Epithelial cell of prostate (primary cell): ENCODE measurements around the gene KSR2.
A peak's percentile ranks its signal among the peaks of the same experiment; 100 is the strongest.
"Not testable (repeated sequence)": the region's sequence is repeated elsewhere in the genome, so short reads cannot be mapped to it uniquely, and the experiment has no call there.

ENCODE experiments used
- DNase-seq: peaks from one replicate; pipeline ENCODE4 v3.0.0-alpha.2; 2011; ENCODE audit warnings: low read depth, low spot score
- H3K27ac ChIP-seq: fragments of 450-650 bp; 2 replicates; pipeline ENCODE4 v1.5.1; 2017; ENCODE audit warnings: mild to moderate bottlenecking

The KSR2 gene

GRCh38 chr12:117662620-117663395 lies 306.0 kb downstream of the KSR2 start:
- DNase-seq: no peak
- no peak overlapping the region for H3K27ac ChIP-seq

- H3K27ac ChIP-seq: no peak overlapping the region
- DNase-seq: no peak
Observed at GRCh38 chr12:117662220-117662619, 306.6 kb downstream of the KSR2 start.

GRCh38 chr12:117661471-117661870 lies 307.3 kb downstream of the KSR2 start:
- no peak overlapping the region for H3K27ac ChIP-seq
- no peak for DNase-seq

DNA sequence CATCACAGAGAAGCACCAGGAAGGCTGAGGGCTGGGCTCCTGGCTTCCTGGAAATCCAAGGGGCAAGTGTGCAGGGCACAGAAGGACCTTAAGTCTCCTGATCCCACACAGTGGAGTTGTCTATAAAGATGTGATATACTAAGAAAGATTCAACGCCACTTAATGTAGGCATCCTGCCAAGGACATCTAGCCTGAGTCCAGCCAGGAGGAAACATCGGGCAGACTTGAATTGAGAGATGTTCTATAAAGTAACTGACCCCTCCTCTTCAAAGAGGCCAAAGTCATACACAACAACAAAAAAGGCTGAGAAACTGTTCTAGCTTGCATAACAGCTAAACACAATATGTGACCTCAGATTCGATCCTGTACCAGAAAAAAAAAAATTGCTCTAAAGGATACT lies 307.9 kb downstream of the KSR2 start:
- no peak for DNase-seq

DNA sequence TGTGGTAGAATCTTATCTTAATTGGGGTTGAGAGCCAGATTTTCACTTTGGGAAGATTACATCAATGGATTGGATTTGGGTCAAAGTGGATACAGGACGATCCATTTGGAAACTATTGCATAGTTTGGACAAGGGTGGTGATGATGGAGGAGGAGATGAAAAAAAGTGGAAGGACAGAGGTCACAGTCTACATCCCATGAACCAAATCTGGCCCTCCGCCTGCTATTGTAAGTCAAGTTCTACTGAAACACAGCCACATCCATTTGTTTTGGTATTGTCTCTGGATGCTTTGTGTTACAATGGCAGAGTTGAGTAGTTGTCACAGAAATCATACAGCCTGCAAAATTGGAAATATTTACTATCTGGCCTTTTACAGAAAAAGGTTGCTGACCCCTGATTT lies 310.6 kb downstream of the KSR2 start:
- no peak overlapping the region for H3K27ac ChIP-seq
- DNase-seq: no peak

More for the DNA sequence above, 307.9 kb downstream of the KSR2 start:
- no peak overlapping the region for H3K27ac ChIP-seq

DNA sequence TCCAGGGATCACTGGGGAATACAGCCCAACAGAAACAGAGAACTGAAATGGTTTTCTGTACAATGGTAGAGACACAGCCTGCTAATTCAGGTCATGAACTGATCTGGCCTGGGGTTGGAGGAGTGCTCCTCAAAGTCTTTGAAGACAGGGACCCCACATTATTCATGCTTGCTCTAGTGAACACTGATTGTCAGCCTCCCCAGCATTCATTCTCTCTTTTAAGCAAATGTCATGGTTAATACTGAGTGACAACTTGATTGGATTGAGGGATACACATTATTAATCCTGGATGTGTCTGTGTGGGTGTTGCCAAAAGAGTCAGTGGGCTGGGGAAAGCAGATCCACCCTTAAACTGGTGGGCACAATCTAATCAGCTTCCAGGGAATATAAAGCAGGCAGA lies 319.0 kb downstream of the KSR2 start:
- H3K27ac ChIP-seq: no peak overlapping the region
- no peak for DNase-seq

DNA sequence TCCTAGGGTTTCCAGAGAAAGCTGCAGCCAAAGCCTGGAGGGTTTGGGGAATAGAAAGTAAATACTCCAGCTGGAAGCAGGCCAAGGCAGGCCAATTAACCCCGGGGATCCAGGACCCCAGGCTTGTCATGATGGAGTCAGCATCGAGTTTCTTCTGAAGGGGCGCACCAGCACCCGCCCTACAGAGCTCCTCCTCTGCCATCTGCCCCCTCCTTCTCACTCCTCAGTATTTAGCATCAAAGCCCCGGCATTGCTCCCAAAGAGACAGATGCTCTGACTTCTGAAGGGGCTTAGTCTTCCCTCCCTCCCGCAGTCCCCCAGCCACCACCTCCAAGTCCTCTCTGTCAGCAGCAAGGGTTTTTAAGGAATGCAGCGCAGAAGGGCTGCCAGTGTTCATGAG lies 322.3 kb downstream of the KSR2 start:
- DNase-seq: no peak
- H3K27ac ChIP-seq: no peak overlapping the region

DNA sequence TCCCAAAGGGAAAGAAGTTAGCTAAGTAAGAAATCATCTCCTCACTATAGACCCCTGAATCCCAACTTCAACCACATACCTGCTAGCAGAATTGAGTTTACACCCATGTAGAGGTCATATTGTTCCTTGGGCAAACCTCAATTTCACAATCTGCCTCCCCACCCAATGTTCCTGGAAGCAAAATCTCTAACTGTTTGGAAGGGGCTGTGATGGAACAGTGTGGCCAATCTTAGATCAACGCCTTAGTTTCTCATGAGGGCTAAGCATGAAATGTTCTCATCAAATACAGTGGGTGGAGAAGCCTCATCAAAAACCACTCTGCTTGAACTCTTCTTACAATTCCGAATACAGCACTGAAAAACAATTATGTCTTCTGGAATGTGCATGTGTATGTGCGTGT lies 323.3 kb downstream of the KSR2 start:
- no peak overlapping the region for H3K27ac ChIP-seq
- no peak for DNase-seq

GRCh38 chr12:117643971-117644370 lies 324.8 kb downstream of the KSR2 start:
- no peak overlapping the region for H3K27ac ChIP-seq
- DNase-seq: no peak

GRCh38 chr12:117641885-117642284 lies 326.9 kb downstream of the KSR2 start:
- DNase-seq: no peak
- H3K27ac ChIP-seq: no peak overlapping the region

DNA sequence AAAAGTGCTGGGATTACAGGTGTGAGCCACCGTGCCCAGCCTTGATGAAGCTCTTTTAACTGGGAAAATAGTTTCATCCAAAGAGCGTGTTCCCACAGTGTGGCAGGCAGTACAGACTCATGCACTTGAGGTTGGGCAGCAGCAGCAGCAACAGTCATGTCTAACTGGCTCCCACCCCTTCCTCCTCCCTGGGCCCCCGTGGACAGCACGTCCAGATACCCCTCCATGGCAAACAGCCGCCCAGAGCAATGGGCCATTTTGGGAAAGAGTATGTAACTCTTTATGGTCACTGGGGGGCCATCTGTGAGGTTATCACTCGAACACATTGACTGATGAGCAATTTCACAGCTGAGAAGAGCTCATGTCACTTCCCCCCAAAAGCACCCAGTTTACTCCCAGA lies 328.3 kb downstream of the KSR2 start:
- no peak overlapping the region for H3K27ac ChIP-seq
- DNase-seq: no peak

DNA sequence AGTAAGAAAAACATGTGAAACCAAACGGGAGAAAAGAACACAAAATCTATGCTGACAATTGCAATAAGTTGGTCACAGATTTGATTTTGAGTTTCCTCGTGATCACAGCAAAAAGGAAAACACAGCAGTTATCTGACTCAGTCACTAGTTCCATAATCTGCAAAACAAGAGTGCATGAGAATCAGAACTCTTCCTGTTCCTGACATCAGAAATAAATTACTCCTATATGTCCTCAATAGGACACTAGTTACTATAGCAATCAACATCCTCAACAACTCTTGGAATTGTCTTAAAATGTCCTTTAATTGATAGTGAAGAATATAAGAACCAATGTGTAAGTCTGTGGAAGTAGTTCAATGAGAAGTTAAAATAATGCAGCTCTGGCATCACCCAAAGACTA lies 339.3 kb downstream of the KSR2 start:
- no peak for DNase-seq
- no peak overlapping the region for H3K27ac ChIP-seq

- not testable (repeated sequence) for DNase-seq, H3K27ac ChIP-seq
Observed at GRCh38 chr12:117628711-117629110, 340.1 kb downstream of the KSR2 start.

DNA sequence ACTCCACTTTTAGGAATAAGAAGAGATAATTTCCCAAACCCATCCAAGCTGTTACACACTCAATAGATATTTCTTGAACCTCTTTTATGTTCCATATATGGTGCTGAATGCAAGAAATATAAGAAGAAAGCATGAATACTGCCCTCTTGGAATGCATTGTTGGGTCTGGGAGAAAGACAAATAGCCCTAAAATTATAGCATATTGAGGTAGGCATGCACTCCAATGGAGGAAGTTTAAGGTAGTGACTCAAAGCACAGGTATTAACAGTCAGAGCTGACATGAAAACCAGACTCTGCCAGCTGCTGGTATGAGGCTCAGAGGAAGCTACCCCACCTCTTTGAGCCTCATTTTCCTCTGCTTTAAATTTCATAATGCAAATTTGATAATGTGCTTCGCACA lies 346.0 kb downstream of the KSR2 start:
- peak overlapping the region; percentile 75 for H3K27ac ChIP-seq
- peak; percentile 22 for DNase-seq

DNA sequence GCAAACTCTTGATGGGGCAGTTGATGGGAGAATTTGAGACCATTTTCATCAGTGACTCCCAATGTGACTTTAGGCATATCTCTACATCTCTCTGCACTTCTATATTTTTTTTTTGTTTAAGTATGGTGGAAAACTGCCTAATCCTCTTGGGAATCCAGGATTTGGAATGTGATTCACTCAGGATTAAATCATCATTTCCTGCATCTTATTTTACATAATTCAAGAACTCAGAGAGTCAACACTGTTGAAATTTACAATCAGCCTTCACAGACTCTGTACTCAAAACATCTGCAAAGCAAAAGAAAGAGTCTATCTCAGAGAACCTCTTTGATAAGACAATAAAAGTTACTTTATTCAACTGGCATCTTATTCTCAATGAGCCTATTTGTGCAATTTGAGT lies 346.7 kb downstream of the KSR2 start:
- H3K27ac ChIP-seq: peak overlapping the region; percentile 75

GRCh38 chr12:117607778-117608177 lies 361.0 kb downstream of the KSR2 start:
- no peak for DNase-seq
- H3K27ac ChIP-seq: no peak overlapping the region

More for the DNA sequence above, 346.7 kb downstream of the KSR2 start:
- no peak for DNase-seq

- H3K27ac ChIP-seq: no peak overlapping the region
- DNase-seq: no peak
Observed at GRCh38 chr12:117606945-117607344, 361.8 kb downstream of the KSR2 start.

DNA sequence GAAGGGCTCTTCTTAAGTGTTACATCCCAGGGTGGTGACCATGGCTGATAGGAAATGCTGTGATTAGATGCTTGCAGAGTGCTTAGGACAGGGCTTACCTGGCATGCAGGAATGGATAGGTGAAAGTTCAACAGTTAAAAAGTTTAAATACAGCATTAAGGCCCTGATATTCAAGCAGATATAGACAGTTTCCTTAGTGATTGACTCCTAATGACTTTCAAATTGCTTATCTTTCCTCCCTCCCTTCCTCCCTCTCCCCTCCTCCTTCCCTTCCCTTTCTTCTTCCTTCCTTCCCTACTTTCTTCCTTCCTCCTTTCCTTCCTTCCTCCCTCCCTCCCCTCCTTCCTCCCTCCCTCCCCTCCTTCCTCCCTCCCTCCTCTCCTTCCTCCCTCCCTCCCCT lies 362.8 kb downstream of the KSR2 start:
- no peak overlapping the region for H3K27ac ChIP-seq
- no peak for DNase-seq

DNA sequence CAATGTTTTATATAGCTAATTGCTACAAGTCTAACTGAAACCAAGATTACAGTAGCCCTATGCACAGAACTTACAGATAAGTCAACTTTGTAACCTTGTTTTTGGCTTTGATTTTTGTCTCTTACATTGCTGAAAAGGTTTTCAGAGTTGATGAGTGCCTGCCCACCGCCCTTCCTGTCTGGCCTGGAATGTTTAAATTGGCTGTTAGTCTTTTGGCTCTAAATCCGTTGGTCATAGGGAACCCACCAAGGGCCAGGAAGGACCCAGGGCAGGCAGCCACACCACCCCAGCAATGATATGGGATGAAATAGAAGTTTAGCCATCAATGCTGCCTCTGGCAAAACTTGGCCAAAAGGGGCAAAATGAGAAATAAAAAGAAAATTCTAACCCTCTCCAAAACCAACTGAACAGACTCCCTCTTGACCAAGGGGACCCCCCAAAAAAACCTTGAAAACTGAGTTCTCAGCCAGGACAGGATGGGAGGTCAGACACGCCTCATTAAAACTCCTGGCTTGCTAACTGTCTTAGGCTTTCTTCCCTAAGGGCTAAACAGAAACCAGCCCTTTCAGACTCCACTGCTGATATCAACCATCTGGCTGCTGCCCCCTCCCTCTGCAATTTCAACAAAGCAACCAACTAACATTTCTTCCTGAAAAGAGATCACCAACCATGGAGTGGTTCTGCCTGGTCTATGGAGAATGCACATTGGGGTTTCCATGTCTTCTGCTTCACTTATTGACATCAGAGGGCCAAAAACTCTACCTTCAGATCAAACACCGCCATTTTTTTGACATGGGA lies 365.3 kb downstream of the KSR2 start:
- DNase-seq: no peak
- H3K27ac ChIP-seq: no peak overlapping the region

DNA sequence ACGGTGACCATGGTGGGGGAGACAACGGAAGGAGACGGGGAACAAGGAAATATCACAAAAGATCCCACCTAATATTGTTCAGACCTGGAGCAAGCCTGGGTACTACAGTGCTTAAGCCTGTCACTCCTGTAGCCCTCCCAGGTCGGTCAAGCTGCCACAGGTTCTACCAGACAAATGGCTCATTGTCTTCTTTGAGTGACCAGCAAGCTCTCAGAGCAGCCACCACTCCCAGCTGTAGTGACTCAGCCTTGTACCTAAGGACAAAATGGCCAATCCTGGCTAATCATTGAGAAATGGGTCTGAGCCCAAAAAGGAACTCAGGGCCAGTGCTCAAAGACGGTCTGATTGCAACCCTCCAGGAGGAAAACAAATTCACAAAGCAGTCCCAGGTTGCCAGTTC lies 368.9 kb downstream of the KSR2 start:
- H3K27ac ChIP-seq: no peak overlapping the region
- peak; percentile 14 for DNase-seq

GRCh38 chr12:117596968-117597367 lies 371.8 kb downstream of the KSR2 start:
- DNase-seq: no peak
- H3K27ac ChIP-seq: no peak overlapping the region

DNA sequence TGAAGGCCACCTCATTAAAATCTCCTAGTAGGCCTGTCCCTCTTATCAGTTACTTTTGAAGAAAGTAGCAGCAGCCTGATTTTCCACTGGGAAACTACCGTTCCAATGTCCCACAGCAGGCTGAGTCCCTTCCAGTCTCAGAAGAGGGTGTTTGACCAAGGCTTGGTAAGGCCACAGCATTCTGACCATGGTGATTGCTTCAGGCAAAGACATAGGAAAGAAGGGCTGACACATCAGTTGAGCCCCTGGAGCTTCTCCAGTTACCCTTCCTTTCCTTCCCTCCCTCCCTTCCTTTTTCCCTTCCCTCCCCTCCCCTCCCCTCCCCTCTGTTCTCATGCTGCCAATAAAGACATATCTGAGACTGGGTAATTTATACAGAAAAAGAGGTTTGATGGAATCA lies 373.0 kb downstream of the KSR2 start:
- DNase-seq: no peak
- H3K27ac ChIP-seq: no peak overlapping the region
